ENCODE measurements around the gene LSM10. TPM values are rescaled to one million over a fixed set of nuclear protein-coding genes. Genes with fewer than 3 reads are reported as not detected.

LSM10 gene
- total and polyA plus RNA-seq, 2 experiments from 2014 or later = 10.4 to 80.2 TPM

DNA sequence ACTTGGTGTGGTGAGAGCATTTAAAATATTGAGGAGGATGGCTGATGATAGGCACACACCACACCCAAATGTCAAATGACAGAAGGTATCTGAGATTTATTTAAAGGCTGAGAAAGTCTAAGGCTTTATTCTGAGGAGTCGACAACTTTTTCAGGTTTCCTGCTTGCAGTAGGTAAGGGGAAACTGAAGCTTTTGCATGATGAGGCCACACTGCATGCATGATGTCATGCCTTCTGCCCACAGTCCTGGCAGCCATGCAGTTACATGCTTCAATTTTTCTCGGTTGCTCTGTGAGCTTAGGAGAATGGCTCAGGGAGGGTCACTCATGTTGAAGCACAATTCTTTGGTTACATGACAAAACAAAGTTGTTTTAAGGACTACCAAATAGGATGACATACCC is 45.6 kb upstream of the LSM10 start:
- peaks cover 4% of the 10 kb centered on the region; the same call in 1 of the 2 replicates for H3F3A ChIP-seq (ENCODE audit: insufficient read depth)
- no peak overlapping the region for H3K9ac ChIP-seq
- no peak overlapping the region for H3K4me3 ChIP-seq
- H4K20me1 ChIP-seq (ENCODE audit: insufficient read depth) = no peaks in the 10 kb centered on the region
- no peak overlapping the region for H3K27ac ChIP-seq
- H3K9me2 ChIP-seq (ENCODE audit: insufficient read depth) = no peaks in the 10 kb centered on the region
- H3K79me2 ChIP-seq (ENCODE audit: insufficient read depth) = no peaks in the 10 kb centered on the region
- no peak overlapping the region for H2AFZ ChIP-seq
- no peaks in the 10 kb centered on the region for H3K36me3 ChIP-seq (ENCODE audit: low read depth)
- H3K4me1 ChIP-seq (ENCODE audit: insufficient read depth) = no peaks in the 10 kb centered on the region
- DNase-seq = no peak
- no peaks in the 10 kb centered on the region for H3K27me3 ChIP-seq (replicated peaks; ENCODE audit: insufficient read depth)
- no peaks in the 10 kb centered on the region for H3K9me3 ChIP-seq (ENCODE audit: low read depth)
- in situ Hi-C loops (cut with MboI) = no loop called here
- WGBS, 2 experiments (ENCODE audit: low coverage in 1 of 2, low lambda C conversion rate in 2 of 2, missing lambda C conversion rate in 2 of 2) = 71 to 74% methylated on average over 2 of the region's 2 CpGs
- TF ChIP-seq EZH2 (IDR thresholded peaks at IDR 0.05; ENCODE audit: insufficient read depth, poor library complexity, severe bottlenecking) = no peak
- no peak overlapping the region for H3K4me2 ChIP-seq (ENCODE audit: unreplicated experiment)

DNA sequence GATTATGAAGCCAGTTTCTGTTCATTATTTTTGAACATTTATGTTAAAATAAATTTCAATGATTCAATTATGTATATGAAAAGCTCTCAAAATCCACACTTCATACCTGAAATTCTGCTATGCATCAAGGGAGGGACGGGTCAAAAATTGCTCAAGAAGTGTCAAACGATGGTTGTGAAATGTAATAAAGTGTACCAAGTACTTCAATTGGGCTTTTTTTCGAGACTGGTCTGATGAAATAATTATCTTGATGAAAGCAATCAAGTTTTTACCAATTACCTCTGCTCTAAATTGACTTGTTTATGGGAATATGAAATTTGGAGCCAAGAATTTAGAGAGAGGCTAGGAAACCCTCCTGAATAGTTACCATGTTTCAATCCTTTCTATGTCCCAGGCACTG is 44.6 kb upstream of the LSM10 start:
- no peaks in the 10 kb centered on the region for H3K4me1 ChIP-seq (ENCODE audit: insufficient read depth)
- no peak overlapping the region for H3K4me2 ChIP-seq (ENCODE audit: unreplicated experiment)
- no peaks in the 10 kb centered on the region for H3K9me2 ChIP-seq (ENCODE audit: insufficient read depth)
- WGBS, 2 experiments (ENCODE audit: low coverage in 1 of 2, low lambda C conversion rate in 2 of 2, missing lambda C conversion rate in 2 of 2) = 90 to 96% methylated on average over 3 of the region's 3 CpGs
- H4K20me1 ChIP-seq (ENCODE audit: insufficient read depth) = no peaks in the 10 kb centered on the region
- TF ChIP-seq EZH2phosphoT487 (IDR thresholded peaks at IDR 0.05; ENCODE audit: insufficient read depth, low read depth) (no peak), EZH2 (IDR thresholded peaks at IDR 0.05; ENCODE audit: insufficient read depth, poor library complexity, severe bottlenecking) (no peak)
- H3K27ac ChIP-seq = no peak overlapping the region
- in situ Hi-C loops (cut with MboI) = no loop called here
- no peak overlapping the region for H3K4me3 ChIP-seq
- no peaks in the 10 kb centered on the region for H3K36me3 ChIP-seq (ENCODE audit: low read depth)
- H2AFZ ChIP-seq = no peak overlapping the region
- H3K9ac ChIP-seq = no peak overlapping the region
- H3K79me2 ChIP-seq (ENCODE audit: insufficient read depth) = no peaks in the 10 kb centered on the region
- no peaks in the 10 kb centered on the region for H3K9me3 ChIP-seq (ENCODE audit: low read depth)
- H3K27me3 ChIP-seq (replicated peaks; ENCODE audit: insufficient read depth) = no peaks in the 10 kb centered on the region
- DNase-seq = no peak
- H3F3A ChIP-seq (ENCODE audit: insufficient read depth) = peaks cover 4% of the 10 kb centered on the region; the same call in 1 of the 2 replicates

DNA sequence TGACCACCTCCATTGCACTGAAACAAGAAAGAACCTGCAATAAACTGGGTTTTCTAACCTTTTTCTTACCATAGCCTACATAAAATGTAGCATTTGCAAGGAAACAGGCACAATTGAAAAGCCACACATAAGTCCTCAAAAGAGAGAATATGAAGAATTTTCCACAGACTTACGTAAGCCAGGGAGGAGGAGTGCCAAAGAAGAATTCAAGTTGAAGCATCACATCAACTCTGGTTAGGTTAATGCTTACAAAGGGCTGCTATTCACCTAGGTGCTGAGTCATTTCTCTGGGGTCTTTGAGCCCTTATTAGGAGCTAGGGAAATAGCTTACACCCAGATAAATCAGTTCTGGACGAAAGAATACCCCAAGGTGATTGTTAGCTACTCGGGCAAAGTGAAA is 42.9 kb upstream of the LSM10 start:
- H3F3A ChIP-seq (ENCODE audit: insufficient read depth) = peaks cover 4% of the 10 kb centered on the region; the same call in 1 of the 2 replicates
- no peak overlapping the region for H3K4me2 ChIP-seq (ENCODE audit: unreplicated experiment)
- no peaks in the 10 kb centered on the region for H3K27me3 ChIP-seq (replicated peaks; ENCODE audit: insufficient read depth)
- no peak overlapping the region for H3K9ac ChIP-seq
- no peaks in the 10 kb centered on the region for H3K79me2 ChIP-seq (ENCODE audit: insufficient read depth)
- no peak overlapping the region for H2AFZ ChIP-seq
- H3K4me1 ChIP-seq (ENCODE audit: insufficient read depth) = no peaks in the 10 kb centered on the region
- H3K36me3 ChIP-seq (ENCODE audit: low read depth) = no peaks in the 10 kb centered on the region
- no peak overlapping the region for H3K4me3 ChIP-seq
- 97 to 100% methylated on average over 3 of the region's 3 CpGs for WGBS, 2 experiments (ENCODE audit: low coverage in 1 of 2, low lambda C conversion rate in 2 of 2, missing lambda C conversion rate in 2 of 2)
- TF ChIP-seq EZH2 (IDR thresholded peaks at IDR 0.05; ENCODE audit: insufficient read depth, poor library complexity, severe bottlenecking) (no peak), EZH2phosphoT487 (IDR thresholded peaks at IDR 0.05; ENCODE audit: insufficient read depth, low read depth) (no peak)
- H3K27ac ChIP-seq = no peak overlapping the region
- H4K20me1 ChIP-seq (ENCODE audit: insufficient read depth) = no peaks in the 10 kb centered on the region
- no peak for DNase-seq
- no peaks in the 10 kb centered on the region for H3K9me3 ChIP-seq (ENCODE audit: low read depth)
- no peaks in the 10 kb centered on the region for H3K9me2 ChIP-seq (ENCODE audit: insufficient read depth)
- in situ Hi-C loops (cut with MboI) = no loop called here

DNA sequence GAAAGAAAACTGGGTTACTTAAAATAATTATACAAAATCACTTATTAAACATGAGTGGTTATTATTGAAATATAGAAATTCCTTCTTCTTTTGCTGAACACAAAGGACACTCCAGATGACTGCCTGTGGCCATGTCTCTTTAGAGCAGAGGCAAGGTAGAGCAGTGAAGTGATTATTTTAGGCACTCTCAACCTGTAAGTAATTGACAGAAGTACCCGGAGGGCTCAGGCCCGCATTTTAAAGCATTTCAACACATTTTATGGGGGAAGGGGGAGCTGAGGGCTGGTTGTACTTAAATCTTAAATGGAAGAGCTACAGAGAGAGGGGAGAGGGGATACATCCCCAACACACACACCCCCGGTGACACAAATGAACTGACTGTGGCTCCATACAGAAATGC is 42.3 kb upstream of the LSM10 start:
- Histone ChIP-seq H3K27me3 (replicated peaks; ENCODE audit: insufficient read depth) (no peaks in the 10 kb centered on the region), H3K79me2 (ENCODE audit: insufficient read depth) (no peaks in the 10 kb centered on the region), H3K36me3 (ENCODE audit: low read depth) (no peaks in the 10 kb centered on the region), H2AFZ (no peak overlapping the region), H3K4me3 (no peak overlapping the region), H3K9ac (no peak overlapping the region), H3K9me2 (ENCODE audit: insufficient read depth) (no peaks in the 10 kb centered on the region), H3K4me1 (ENCODE audit: insufficient read depth) (no peaks in the 10 kb centered on the region), H3K9me3 (ENCODE audit: low read depth) (no peaks in the 10 kb centered on the region), H4K20me1 (ENCODE audit: insufficient read depth) (no peaks in the 10 kb centered on the region), H3K27ac (no peak overlapping the region), H3F3A (ENCODE audit: insufficient read depth) (peaks cover 4% of the 10 kb centered on the region; the same call in 1 of the 2 replicates), H3K4me2 (ENCODE audit: unreplicated experiment) (no peak overlapping the region)
- 35 to 36% methylated on average over 3 of the region's 3 CpGs for WGBS, 2 experiments (ENCODE audit: low coverage in 1 of 2, low lambda C conversion rate in 2 of 2, missing lambda C conversion rate in 2 of 2)
- TF ChIP-seq EZH2 (IDR thresholded peaks at IDR 0.05; ENCODE audit: insufficient read depth, poor library complexity, severe bottlenecking) (no peak), EZH2phosphoT487 (IDR thresholded peaks at IDR 0.05; ENCODE audit: insufficient read depth, low read depth) (no peak)
- no peak for DNase-seq
- in situ Hi-C loops (cut with MboI) = no loop called here

DNA sequence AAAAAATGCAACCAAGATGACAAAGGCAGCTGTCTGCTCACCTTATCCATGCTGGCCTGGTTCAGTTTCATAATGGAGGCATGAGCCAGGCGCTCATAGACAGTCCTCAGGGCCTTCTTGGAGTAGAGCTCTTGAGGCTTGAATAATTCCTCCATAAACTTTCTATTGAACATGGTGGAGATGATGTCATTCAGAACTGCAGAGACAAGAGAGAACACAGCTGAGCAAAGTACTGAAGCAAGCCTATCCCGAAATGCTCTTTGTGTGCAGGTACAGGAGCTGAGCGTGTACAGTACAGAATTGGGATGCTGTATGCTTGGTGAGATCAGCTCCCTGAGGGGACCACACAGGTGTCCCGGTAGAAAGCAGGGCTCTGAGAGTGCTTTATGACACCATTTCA is 41.0 kb upstream of the LSM10 start:
- no peaks in the 10 kb centered on the region for H3K27me3 ChIP-seq (replicated peaks; ENCODE audit: insufficient read depth)
- no peaks in the 10 kb centered on the region for H3K9me3 ChIP-seq (ENCODE audit: low read depth)
- no peak overlapping the region for H3K27ac ChIP-seq
- 97 to 99% methylated on average over 4 of the region's 4 CpGs for WGBS, 2 experiments (ENCODE audit: low coverage in 1 of 2, low lambda C conversion rate in 2 of 2, missing lambda C conversion rate in 2 of 2)
- no peaks in the 10 kb centered on the region for H3K4me1 ChIP-seq (ENCODE audit: insufficient read depth)
- H3K36me3 ChIP-seq (ENCODE audit: low read depth) = no peaks in the 10 kb centered on the region
- in situ Hi-C loops (cut with MboI) = no loop called here
- no peak overlapping the region for H3K4me2 ChIP-seq (ENCODE audit: unreplicated experiment)
- no peaks in the 10 kb centered on the region for H3K9me2 ChIP-seq (ENCODE audit: insufficient read depth)
- H2AFZ ChIP-seq = no peak overlapping the region
- no peak overlapping the region for H3K4me3 ChIP-seq
- peaks cover 4% of the 10 kb centered on the region; the same call in 1 of the 2 replicates for H3F3A ChIP-seq (ENCODE audit: insufficient read depth)
- DNase-seq = no peak
- H4K20me1 ChIP-seq (ENCODE audit: insufficient read depth) = no peaks in the 10 kb centered on the region
- H3K9ac ChIP-seq = no peak overlapping the region
- TF ChIP-seq EZH2phosphoT487 (IDR thresholded peaks at IDR 0.05; ENCODE audit: insufficient read depth, low read depth) = no peak
- no peak for TF ChIP-seq EZH2 (IDR thresholded peaks at IDR 0.05; ENCODE audit: insufficient read depth, poor library complexity, severe bottlenecking)
- no peaks in the 10 kb centered on the region for H3K79me2 ChIP-seq (ENCODE audit: insufficient read depth)

All from GM23248 (cell line).